GM18517 (cell line): ENCODE results near the gene ALG12.
A peak's percentile ranks its signal among the peaks of the same experiment; 100 is the strongest.

Source experiments
- ATAC-seq: cut with Tn5 transposase; IDR thresholded peaks from one replicate; pipeline ENCODE4 v1.9.1; 2021; ENCODE audit warnings: mild to moderate bottlenecking, moderate library complexity; ENCODE audit not compliant: unreplicated experiment

ALG12 gene

GRCh38 chr22:49917974-49918910, at the start of gene ALG12, which contains the start of gene CRELD2:
Gene ALG12 (minus strand): TSS chr22:49918438. CDS start chr22:49913765, 4,673 bp downstream.
Gene CRELD2 (plus strand): TSS chr22:49918634. CDS start chr22:49918770, 136 bp downstream.
- peak; percentile 79 for ATAC-seq

GRCh38 chr22:49967706-49968208, 49.5 kb upstream of the ALG12 start:
- no peak for ATAC-seq

- no peak for ATAC-seq
Observed at GRCh38 chr22:49966774-49967705, 48.8 kb upstream of the ALG12 start.

GRCh38 chr22:49966041-49966773, 48.0 kb upstream of the ALG12 start:
- ATAC-seq = no peak

- no peak for ATAC-seq
Observed at GRCh38 chr22:49965091-49966040, 47.1 kb upstream of the ALG12 start.

- no peak for ATAC-seq
Observed at GRCh38 chr22:49964136-49965090, 46.2 kb upstream of the ALG12 start.

GRCh38 chr22:49963647-49964026, 45.4 kb upstream of the ALG12 start:
- no peak for ATAC-seq

GRCh38 chr22:49962751-49963646, 44.8 kb upstream of the ALG12 start:
- ATAC-seq = no peak

GRCh38 chr22:49962012-49962750, 43.9 kb upstream of the ALG12 start:
- ATAC-seq = no peak

- ATAC-seq = no peak
Observed at GRCh38 chr22:49961601-49962011, 43.4 kb upstream of the ALG12 start.

GRCh38 chr22:49961005-49961600, 42.9 kb upstream of the ALG12 start:
- ATAC-seq = no peak

GRCh38 chr22:49960159-49961004, 42.1 kb upstream of the ALG12 start, which contains the start of gene PIM3:
Gene PIM3 (plus strand): TSS chr22:49960772. CDS start chr22:49960948, 176 bp downstream.
- peak; percentile 54 for ATAC-seq

GRCh38 chr22:49959782-49960158, 41.5 kb upstream of the ALG12 start:
- peak; percentile 11 for ATAC-seq

GRCh38 chr22:49958931-49959781, 40.9 kb upstream of the ALG12 start:
- ATAC-seq = no peak
